SK-N-SH treated with all-trans-retinoic acid at 6 μM for 48 hours (cell line): ENCODE results near the gene GK2.

Experiments
- CREB5 ChIP-seq: fragments of 250-450 bp; sonication (Bioruptor Pico); IDR thresholded peaks from 2 replicates; pipeline ENCODE4 v1.5.1; 2020; ENCODE audit warnings: low read depth, mild to moderate bottlenecking, moderate library complexity
- CSRNP3 ChIP-seq: fragments of 250-450 bp; sonication (Bioruptor Pico); IDR thresholded peaks from 2 replicates; pipeline ENCODE4 v1.5.1; 2021; ENCODE audit warnings: mild to moderate bottlenecking, moderate library complexity
- GLIS3 ChIP-seq: fragments of 250-450 bp; sonication (Bioruptor Pico); IDR thresholded peaks from 2 replicates; pipeline ENCODE4 v1.5.0; 2020; ENCODE audit warnings: mild to moderate bottlenecking, moderate library complexity
- PATZ1 ChIP-seq: fragments of 250-450 bp; sonication (Bioruptor Pico); IDR thresholded peaks from 2 replicates; pipeline ENCODE4 v1.8.0; 2020; ENCODE audit warnings: mild to moderate bottlenecking, moderate library complexity, borderline replicate concordance
- ZNF70 ChIP-seq: fragments of 450-650 bp; formaldehyde crosslinking; IDR thresholded peaks from 2 replicates; pipeline ENCODE4 v1.5.0; 2020; ENCODE audit warnings: mild to moderate bottlenecking, moderate library complexity

GRCh38 chr4:79425586-79425985, 17.6 kb upstream of the GK2 start:
- no peak for TF ChIP-seq CSRNP3 (CRISPR knock-in tag)
- TF ChIP-seq CREB5 (CRISPR knock-in tag) = no peak
- TF ChIP-seq PATZ1 (CRISPR knock-in tag) = no peak
- TF ChIP-seq GLIS3 = no peak
- TF ChIP-seq ZNF70 (CRISPR knock-in tag) = no peak
